SU-DHL-6 (cell line): ENCODE measurements around the gene SLC22A1.

Source experiments
- EZH2phosphoT487 ChIP-seq: fragments of 200-600 bp; sonication (generic), shearing (Covaris generic); conservative IDR thresholded peaks from 2 replicates; pipeline ENCODE4 v1.6.1; 2018; ENCODE audit warnings: mild to moderate bottlenecking, antibody characterized with exemption, low read length, moderate library complexity, mixed read lengths
- TF ChIP-seq, protein P1 (sequence below): fragments of 200-600 bp; sonication (generic); IDR thresholded peaks from one replicate; pipeline ENCODE4 v1.5.1; 2017; ENCODE audit warnings: antibody characterized with exemption, mild to moderate bottlenecking, low read length, moderate library complexity; ENCODE audit not compliant: insufficient read depth, poor library complexity, severe bottlenecking

GRCh38 chr6:160133441-160134336 is 12.1 kb downstream of the SLC22A1 start:
- TF ChIP-seq, protein P1, sequence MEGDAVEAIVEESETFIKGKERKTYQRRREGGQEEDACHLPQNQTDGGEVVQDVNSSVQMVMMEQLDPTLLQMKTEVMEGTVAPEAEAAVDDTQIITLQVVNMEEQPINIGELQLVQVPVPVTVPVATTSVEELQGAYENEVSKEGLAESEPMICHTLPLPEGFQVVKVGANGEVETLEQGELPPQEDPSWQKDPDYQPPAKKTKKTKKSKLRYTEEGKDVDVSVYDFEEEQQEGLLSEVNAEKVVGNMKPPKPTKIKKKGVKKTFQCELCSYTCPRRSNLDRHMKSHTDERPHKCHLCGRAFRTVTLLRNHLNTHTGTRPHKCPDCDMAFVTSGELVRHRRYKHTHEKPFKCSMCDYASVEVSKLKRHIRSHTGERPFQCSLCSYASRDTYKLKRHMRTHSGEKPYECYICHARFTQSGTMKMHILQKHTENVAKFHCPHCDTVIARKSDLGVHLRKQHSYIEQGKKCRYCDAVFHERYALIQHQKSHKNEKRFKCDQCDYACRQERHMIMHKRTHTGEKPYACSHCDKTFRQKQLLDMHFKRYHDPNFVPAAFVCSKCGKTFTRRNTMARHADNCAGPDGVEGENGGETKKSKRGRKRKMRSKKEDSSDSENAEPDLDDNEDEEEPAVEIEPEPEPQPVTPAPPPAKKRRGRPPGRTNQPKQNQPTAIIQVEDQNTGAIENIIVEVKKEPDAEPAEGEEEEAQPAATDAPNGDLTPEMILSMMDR = no peak
- TF ChIP-seq EZH2phosphoT487 = no peak
